Endothelial cell of umbilical vein (primary cell): Measurements from ENCODE around the gene ZFP57. TPM values are rescaled to one million over a fixed set of nuclear protein-coding genes. Genes with fewer than 3 reads are reported as not detected.

Experiments
- BruUV-seq: library from RNA; stranded (reverse); fragments of 400-500 nt; replicated peaks from 2 replicates; lab custom pipeline; 2021; lab: Mats Ljungman, UMichigan
- CTCF ChIA-PET: fragments of 300-600, 350-600 bp; sonication (Branson Sonifier 250); formaldehyde crosslinking; loops from one replicate; lab custom pipeline; 2021; ENCODE audit warnings: antibody characterized with exemption, inconsistent platforms; lab: Charles Lee
- POLR2A ChIA-PET: fragments of 300-600, 350-600 bp; sonication (Branson Sonifier 250); formaldehyde crosslinking; loops from one replicate; lab custom pipeline; 2021; ENCODE audit warnings: antibody characterized with exemption, inconsistent platforms; lab: Charles Lee
- DNase-seq: peaks from one replicate; pipeline ENCODE4 v3.0.0-alpha.2; 2011; ENCODE audit warnings: low read depth, low spot score
- FAIRE-seq: peaks from 2 replicates; lab custom pipeline; 2011; peaks lifted over from hg19 to GRCh38; lab: Jason Lieb, UNC
- H2AFZ ChIP-seq: 2 replicates; pipeline ENCODE4 v1.6.0; 2012; ENCODE audit warnings: low read depth, low read length, control low read depth, inconsistent platforms
- H3K27ac ChIP-seq: 2 replicates; pipeline ENCODE4 v1.5.1; 2011; ENCODE audit warnings: low read depth, mild to moderate bottlenecking, control low read depth, low read length, moderate library complexity; ENCODE audit not compliant: insufficient read depth
- H3K27me3 ChIP-seq, 2 experiments: 2 replicates each; pipeline versions ENCODE4 v1.6.0 to v1.6.1; 2011; ENCODE audit warnings: low read length in 2 of 2, mixed read lengths in 1 of 2; ENCODE audit not compliant: control insufficient read depth in 2 of 2, insufficient read depth in 2 of 2
- H3K36me3 ChIP-seq, 2 experiments: 2 replicates in 1 of 2; 3 replicates in 1 of 2; pipeline ENCODE4 v1.5.1; 2011; ENCODE audit warnings: low read length in 2 of 2, mild to moderate bottlenecking in 1 of 2, moderate library complexity in 1 of 2; ENCODE audit not compliant: control insufficient read depth in 2 of 2, insufficient read depth in 2 of 2; ENCODE audit errors: extremely low read depth in 1 of 2
- H3K4me1 ChIP-seq: 3 replicates; pipeline ENCODE4 v1.5.1; 2011; ENCODE audit warnings: mild to moderate bottlenecking, low read length; ENCODE audit not compliant: control insufficient read depth, insufficient read depth; ENCODE audit errors: extremely low read depth
- H3K4me2 ChIP-seq: 2 replicates; pipeline ENCODE4 v1.6.1; 2011; ENCODE audit warnings: low read length, control low read depth, mixed read lengths; ENCODE audit not compliant: insufficient read depth
- H3K4me3 ChIP-seq, 3 experiments: fragments of 200-600 bp in 1 of 3; sonication (generic), shearing (Covaris generic) in 1 of 3; replicated peaks in 1 of 3; 2 replicates each; pipeline ENCODE4 v1.5.1; 2011 to 2016; ENCODE audit warnings: control low read depth in 3 of 3, low read length in 3 of 3, mild to moderate bottlenecking in 2 of 3, inconsistent platforms in 1 of 3, low read depth in 1 of 3, moderate library complexity in 1 of 3; ENCODE audit not compliant: insufficient read depth in 1 of 3
- H3K79me2 ChIP-seq: 2 replicates; pipeline ENCODE4 v1.6.0; 2012; ENCODE audit warnings: low read length, inconsistent platforms; ENCODE audit not compliant: control insufficient read depth, insufficient read depth
- H3K9ac ChIP-seq: replicated peaks from 2 replicates; pipeline ENCODE3; 2011; ENCODE audit warnings: low read length, control low read depth; ENCODE audit not compliant: insufficient read depth; ENCODE audit errors: extremely low read depth
- H3K9me1 ChIP-seq: replicated peaks from 3 replicates; pipeline ENCODE4 v1.6.0; 2011; ENCODE audit warnings: mild to moderate bottlenecking, low read length; ENCODE audit not compliant: control insufficient read depth, insufficient read depth; ENCODE audit errors: extremely low read depth
- H3K9me3 ChIP-seq: replicated peaks from 2 replicates; pipeline ENCODE4 v1.5.1; 2012; ENCODE audit warnings: low read length, inconsistent platforms; ENCODE audit not compliant: control insufficient read depth, insufficient read depth
- H4K20me1 ChIP-seq: replicated peaks from 2 replicates; pipeline ENCODE3; 2011; ENCODE audit warnings: mild to moderate bottlenecking, low read length; ENCODE audit not compliant: control insufficient read depth, insufficient read depth; ENCODE audit errors: extremely low read depth
- POLR2AphosphoS5 ChIP-seq: IDR thresholded peaks from 2 replicates; pipeline ENCODE4 v1.6.1; 2012; ENCODE audit warnings: low read depth, mild to moderate bottlenecking, control low read depth, low read length, moderate library complexity; ENCODE audit not compliant: insufficient read depth
- dilution Hi-C: fragments of 300-500 bp; cut with MboI; formaldehyde crosslinking; loops from one replicate; pipeline ENCODE4 v1.15.0; 2019; ENCODE audit warnings: low sequenced_read_pairs; ENCODE audit not compliant: extremely low pct_ligation_motif_present
- intact Hi-C: fragments of 100-400 bp; cut with micrococcal nuclease; formaldehyde crosslinking; loops from one replicate; pipeline ENCODE4 v1.10.0; 2022
- polyA plus RNA-seq, 4 experiments: library from polyadenylated mRNA; depleted of rRNA in 3 of 4; stranded (reverse) in 3 of 4; unstranded in 1 of 4; fragments of >200 nt; gene quantifications; 2 replicates each; pipeline versions ENCODE4 v1.2.1 to v1.2.3, GENCODE V29; 2011 to 2012; ENCODE audit warnings: missing spikeins in 1 of 4
- total RNA-seq: library from RNA; stranded (reverse); gene quantifications from 2 replicates; pipeline ENCODE4 v1.2.3, GENCODE V29; 2021
- TF ChIP-seq, protein P1 (sequence below), 2 donors: IDR thresholded peaks; 1 replicate in 1 of 2; 2 replicates in 1 of 2; pipeline ENCODE4 v1.5.1; 2011; ENCODE audit warnings: low read length in 2 of 2, mild to moderate bottlenecking in 2 of 2, moderate library complexity in 2 of 2, control low read depth in 1 of 2, inconsistent platforms in 1 of 2, low read depth in 1 of 2; ENCODE audit not compliant: insufficient read depth in 1 of 2; ENCODE audit errors: extremely low read depth in 1 of 2

ZFP57 gene
- total and polyA plus RNA-seq, 2 donors (not counting 3 experiments of a cell fraction or from before 2014, with no cell fraction given), result 0.07 TPM; not detected in 1

- Histone ChIP-seq H3K79me2 (no peaks in the 10 kb centered on the region), H2AFZ (peak overlapping the region; percentile 45), H4K20me1 (no peaks in the 10 kb centered on the region), H3K27me3 (no peaks in the 10 kb centered on the region), H3K9me3 (no peaks in the 10 kb centered on the region), H3K36me3 (peaks cover 0 to under 1% of the 10 kb centered on the region in 2 experiments), H3K4me1 (peaks cover 28% of the 10 kb centered on the region), H3K9ac (peak overlapping the region; percentile 15), H3K4me2 (peak overlapping the region; percentile 55), H3K9me1 (no peaks in the 10 kb centered on the region), H3K27ac (peak overlapping the region; percentile 9), H3K4me3 (peak overlapping the region; percentile 29 to 58 (median 43))
- DNase-seq, result peak; percentile 82
- dilution Hi-C loops (no loop called here), intact Hi-C loops (loop anchor here (2.0 to 5.0 kb wide), 2 partner anchors 612 to 1291 kb away; partner anchors contain the start of gene ZSCAN31)
- TF ChIP-seq, protein P1, sequence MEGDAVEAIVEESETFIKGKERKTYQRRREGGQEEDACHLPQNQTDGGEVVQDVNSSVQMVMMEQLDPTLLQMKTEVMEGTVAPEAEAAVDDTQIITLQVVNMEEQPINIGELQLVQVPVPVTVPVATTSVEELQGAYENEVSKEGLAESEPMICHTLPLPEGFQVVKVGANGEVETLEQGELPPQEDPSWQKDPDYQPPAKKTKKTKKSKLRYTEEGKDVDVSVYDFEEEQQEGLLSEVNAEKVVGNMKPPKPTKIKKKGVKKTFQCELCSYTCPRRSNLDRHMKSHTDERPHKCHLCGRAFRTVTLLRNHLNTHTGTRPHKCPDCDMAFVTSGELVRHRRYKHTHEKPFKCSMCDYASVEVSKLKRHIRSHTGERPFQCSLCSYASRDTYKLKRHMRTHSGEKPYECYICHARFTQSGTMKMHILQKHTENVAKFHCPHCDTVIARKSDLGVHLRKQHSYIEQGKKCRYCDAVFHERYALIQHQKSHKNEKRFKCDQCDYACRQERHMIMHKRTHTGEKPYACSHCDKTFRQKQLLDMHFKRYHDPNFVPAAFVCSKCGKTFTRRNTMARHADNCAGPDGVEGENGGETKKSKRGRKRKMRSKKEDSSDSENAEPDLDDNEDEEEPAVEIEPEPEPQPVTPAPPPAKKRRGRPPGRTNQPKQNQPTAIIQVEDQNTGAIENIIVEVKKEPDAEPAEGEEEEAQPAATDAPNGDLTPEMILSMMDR (IDR thresholded peaks at IDR 0.05; ENCODE audit: extremely low read depth in 1 of 2, insufficient read depth in 1 of 2, low read depth in 1 of 2, low read length in 2 of 2), result peak; percentile 58 to 91
- TF ChIP-seq POLR2AphosphoS5, result no peak
- peak; percentile 96 for FAIRE-seq
- BruUV-seq, result no TSS peak
- ChIA-PET CTCF (interaction anchor here (0.6 to 3.8 kb wide), 9 partner anchors 8 to 76 kb away, joined by 3 to 23 read pairs (median 3); no protein-coding TSS in a partner anchor), POLR2A (interaction anchor here (0.8 to 1.6 kb wide), 2 partner anchors 16 to 22 kb away, joined by 3 to 8 read pairs; no protein-coding TSS in a partner anchor)
Measured at GRCh38 chr6:29628419-29629281, 52.3 kb downstream of the ZFP57 start.
